Mesothelial cell of epicardium (in vitro differentiated cells): ENCODE measurements around the gene CYB5RL. TPM values are rescaled to one million over a fixed set of nuclear protein-coding genes. Genes with fewer than 3 reads are reported as not detected.

Source experiments
- DNase-seq, 2 experiments: peaks; one replicate each; pipeline ENCODE4 v3.0.0; 2021; ENCODE audit warnings: low spot score in 2 of 2; ENCODE audit not compliant: unreplicated experiment in 2 of 2
- H3K27ac Mint-ChIP-seq: 2 replicates; pipeline ENCODE4 v1.8.0; 2021; ENCODE audit warnings: mixed read lengths
- H3K27me3 Mint-ChIP-seq: 2 replicates; pipeline ENCODE4 v1.8.0; 2021; ENCODE audit warnings: low read depth, mixed read lengths
- H3K36me3 Mint-ChIP-seq: 2 replicates; pipeline ENCODE4 v1.8.0; 2021; ENCODE audit warnings: mixed read lengths
- H3K4me1 Mint-ChIP-seq: 2 replicates; pipeline ENCODE4 v1.8.0; 2021; ENCODE audit warnings: mixed read lengths
- H3K4me3 Mint-ChIP-seq: 2 replicates; pipeline ENCODE4 v1.8.0; 2021; ENCODE audit warnings: mild to moderate bottlenecking, moderate library complexity, mixed read lengths
- H3K9me3 Mint-ChIP-seq: 2 replicates; pipeline ENCODE4 v1.8.0; 2021; ENCODE audit warnings: mixed read lengths
- total RNA-seq: library from RNA; stranded (reverse); gene quantifications from 3 replicates; pipeline ENCODE4 v1.2.1, GENCODE V29; 2021
- TF ChIP-seq, protein P1 (sequence below): fragments of 200-600 bp; sonication (generic); IDR thresholded peaks from one replicate; pipeline ENCODE4 v1.5.0; 2021; ENCODE audit warnings: antibody characterized with exemption; ENCODE audit not compliant: unreplicated experiment

CYB5RL gene
- total RNA-seq, 1 donor from 2014 or later: 8.5 TPM

DNA sequence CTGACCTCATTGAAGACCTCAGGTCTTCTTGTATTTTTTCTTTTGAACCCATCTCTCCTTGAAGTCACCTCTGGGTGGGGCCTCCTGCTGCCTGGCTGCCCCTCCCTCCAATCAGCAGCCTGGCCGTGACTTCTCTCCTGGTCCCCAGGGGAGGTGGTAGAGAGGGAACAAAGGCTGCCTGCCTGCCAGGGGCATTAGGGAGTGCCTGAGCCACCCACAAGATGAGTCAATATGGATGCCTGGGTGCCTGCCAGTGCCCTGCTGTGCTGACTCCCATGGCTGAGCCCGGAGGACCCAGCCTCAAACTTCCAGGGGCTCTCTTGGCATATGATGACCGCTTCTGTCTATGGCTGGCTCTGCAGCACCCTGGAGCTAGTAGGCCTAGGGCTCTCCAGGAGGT lies 41.8 kb downstream of the CYB5RL start:
- H3K27ac Mint-ChIP-seq: no peak overlapping the region
- no peaks in the 10 kb centered on the region for H3K9me3 Mint-ChIP-seq
- H3K27me3 Mint-ChIP-seq: peaks cover 2% of the 10 kb centered on the region
- H3K36me3 Mint-ChIP-seq: no peaks in the 10 kb centered on the region
- DNase-seq: no peak
- H3K4me3 Mint-ChIP-seq: no peak overlapping the region
- H3K4me1 Mint-ChIP-seq: peaks cover 7% of the 10 kb centered on the region
- TF ChIP-seq, protein P1, sequence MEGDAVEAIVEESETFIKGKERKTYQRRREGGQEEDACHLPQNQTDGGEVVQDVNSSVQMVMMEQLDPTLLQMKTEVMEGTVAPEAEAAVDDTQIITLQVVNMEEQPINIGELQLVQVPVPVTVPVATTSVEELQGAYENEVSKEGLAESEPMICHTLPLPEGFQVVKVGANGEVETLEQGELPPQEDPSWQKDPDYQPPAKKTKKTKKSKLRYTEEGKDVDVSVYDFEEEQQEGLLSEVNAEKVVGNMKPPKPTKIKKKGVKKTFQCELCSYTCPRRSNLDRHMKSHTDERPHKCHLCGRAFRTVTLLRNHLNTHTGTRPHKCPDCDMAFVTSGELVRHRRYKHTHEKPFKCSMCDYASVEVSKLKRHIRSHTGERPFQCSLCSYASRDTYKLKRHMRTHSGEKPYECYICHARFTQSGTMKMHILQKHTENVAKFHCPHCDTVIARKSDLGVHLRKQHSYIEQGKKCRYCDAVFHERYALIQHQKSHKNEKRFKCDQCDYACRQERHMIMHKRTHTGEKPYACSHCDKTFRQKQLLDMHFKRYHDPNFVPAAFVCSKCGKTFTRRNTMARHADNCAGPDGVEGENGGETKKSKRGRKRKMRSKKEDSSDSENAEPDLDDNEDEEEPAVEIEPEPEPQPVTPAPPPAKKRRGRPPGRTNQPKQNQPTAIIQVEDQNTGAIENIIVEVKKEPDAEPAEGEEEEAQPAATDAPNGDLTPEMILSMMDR: no peak

DNA sequence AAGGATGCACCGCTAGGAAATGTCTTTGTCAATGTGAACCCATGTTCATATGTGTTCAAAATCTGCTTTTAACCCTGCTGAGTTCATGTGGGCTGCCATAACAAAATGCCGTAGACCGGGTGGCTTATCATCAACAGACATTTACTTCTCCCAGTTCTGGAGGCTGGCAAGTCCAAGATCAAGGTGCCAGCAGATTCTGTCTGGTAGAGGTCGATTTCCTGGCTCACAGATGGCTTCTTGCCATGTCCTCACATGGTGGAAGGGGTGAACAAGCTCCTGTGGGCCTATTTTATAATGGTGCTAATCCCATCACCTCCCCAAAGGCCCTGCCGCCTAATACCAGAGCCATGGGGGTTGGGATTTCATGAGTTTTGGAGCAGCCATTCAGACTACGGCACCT lies 42.4 kb downstream of the CYB5RL start:
- TF ChIP-seq, protein P1: no peak
- Mint-ChIP-seq H3K4me1 (peaks cover 7% of the 10 kb centered on the region), H3K27me3 (peaks cover 2% of the 10 kb centered on the region), H3K4me3 (no peak overlapping the region), H3K27ac (no peak overlapping the region), H3K9me3 (no peaks in the 10 kb centered on the region), H3K36me3 (no peaks in the 10 kb centered on the region)
- no peak for DNase-seq

DNA sequence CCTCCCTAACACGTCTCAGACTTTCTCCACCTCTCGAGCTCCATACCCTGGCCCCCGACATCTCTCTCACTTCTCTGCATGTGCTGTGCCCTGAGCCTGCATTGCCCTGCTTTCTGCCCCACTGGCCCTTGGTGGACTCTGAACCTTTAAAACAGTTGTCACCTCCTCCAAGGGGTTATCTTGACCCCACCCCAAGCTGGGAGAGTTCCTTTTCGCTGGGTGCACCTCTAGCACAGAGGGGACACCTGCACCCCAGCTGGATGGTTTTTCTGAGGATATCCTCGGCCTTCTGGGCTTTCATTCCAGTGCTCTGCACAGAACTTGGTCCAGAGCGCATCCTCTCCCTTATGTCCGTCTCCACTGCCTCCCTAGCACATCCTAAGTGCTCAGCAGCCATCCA lies 42.8 kb downstream of the CYB5RL start:
- no peaks in the 10 kb centered on the region for H3K36me3 Mint-ChIP-seq
- no peak overlapping the region for H3K4me3 Mint-ChIP-seq
- H3K4me1 Mint-ChIP-seq: peaks cover 7% of the 10 kb centered on the region
- TF ChIP-seq, protein P1: no peak
- DNase-seq: no peak
- H3K27ac Mint-ChIP-seq: no peak overlapping the region
- no peaks in the 10 kb centered on the region for H3K9me3 Mint-ChIP-seq
- H3K27me3 Mint-ChIP-seq: peaks cover 2% of the 10 kb centered on the region

DNA sequence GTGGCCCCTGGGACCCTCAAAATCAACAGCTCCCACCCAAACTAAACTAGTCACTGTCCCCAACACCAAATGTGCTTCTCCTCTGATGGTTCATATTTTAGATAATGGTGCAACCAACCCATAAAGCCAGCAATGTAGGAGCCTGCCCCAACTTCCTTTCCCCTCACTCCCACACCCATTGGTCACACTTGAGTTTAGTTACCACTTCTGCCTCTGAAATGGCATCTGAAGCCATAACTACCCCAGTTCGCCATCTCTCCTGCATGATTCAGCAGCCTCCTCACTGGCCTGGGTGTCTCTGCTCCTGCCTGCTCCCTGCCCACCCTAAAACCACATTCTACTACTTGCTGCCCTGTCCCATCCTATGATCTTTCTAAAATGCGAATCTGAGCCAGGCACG lies 43.6 kb downstream of the CYB5RL start:
- Mint-ChIP-seq H3K4me3 (no peak overlapping the region), H3K27ac (no peak overlapping the region), H3K27me3 (peaks cover 2% of the 10 kb centered on the region), H3K4me1 (peaks cover 7% of the 10 kb centered on the region), H3K9me3 (no peaks in the 10 kb centered on the region), H3K36me3 (no peaks in the 10 kb centered on the region)
- no peak for DNase-seq
- TF ChIP-seq, protein P1: no peak

DNA sequence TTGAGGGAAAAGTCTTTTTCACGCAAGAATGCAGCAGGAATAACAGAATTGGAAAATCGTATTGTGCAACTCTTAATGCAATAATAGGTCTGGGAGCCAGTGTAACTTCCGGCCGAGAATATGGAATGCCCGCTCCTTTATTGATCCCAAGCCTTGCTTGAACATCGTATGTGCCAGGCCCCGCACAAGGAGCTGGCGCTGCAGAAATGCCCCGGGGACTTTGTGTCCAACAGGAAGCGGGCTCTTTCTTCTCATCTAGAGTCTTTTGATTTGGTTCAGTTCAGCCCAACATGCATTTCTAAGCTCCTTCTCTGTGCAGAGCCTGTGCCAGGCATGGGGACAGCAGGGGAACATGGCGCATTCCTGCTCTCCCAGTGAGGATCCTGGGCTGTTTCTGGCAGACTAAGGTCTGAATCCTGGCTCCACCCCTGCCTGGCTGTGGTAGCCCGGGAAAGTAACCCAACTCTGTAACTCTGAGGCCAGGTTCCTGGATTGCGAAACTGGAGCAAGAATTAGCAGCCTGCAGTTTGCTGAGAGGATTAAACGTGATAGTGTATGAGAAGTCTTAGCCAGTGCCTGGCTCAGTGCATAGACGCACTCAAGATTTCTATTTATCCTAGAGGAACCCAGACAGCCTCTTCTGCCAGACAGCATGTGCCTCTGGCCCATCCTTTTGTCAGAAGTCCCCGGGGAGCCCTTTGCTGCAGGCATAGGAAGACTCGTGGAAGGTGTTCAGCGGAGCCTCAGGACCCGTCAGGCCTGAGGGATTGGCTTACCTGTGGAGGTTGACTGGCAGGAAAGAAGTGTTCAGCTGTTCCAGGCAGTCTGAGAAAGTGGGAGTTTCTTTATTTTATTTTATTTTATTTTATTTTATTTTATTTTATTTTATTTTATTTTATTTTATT lies 46.0 kb downstream of the CYB5RL start:
- DNase-seq: no peak
- TF ChIP-seq, protein P1: no peak
- no peak overlapping the region for H3K27ac Mint-ChIP-seq

More for the DNA sequence above, 46.0 kb downstream of the CYB5RL start:
- Mint-ChIP-seq H3K27me3 (peaks cover 2% of the 10 kb centered on the region), H3K4me3 (no peak overlapping the region), H3K36me3 (no peaks in the 10 kb centered on the region), H3K4me1 (peaks cover 7% of the 10 kb centered on the region), H3K9me3 (no peaks in the 10 kb centered on the region)
